HepG2 (cell line): ENCODE results near the gene KDM6B. TPM values are rescaled to one million over a fixed set of nuclear protein-coding genes. Genes with fewer than 3 reads are reported as not detected.

Source experiments
- BRCA1 ChIP-seq: sonication (generic); formaldehyde crosslinking; IDR thresholded peaks from 2 replicates; pipeline ENCODE4 v1.4.0; 2020; ENCODE audit warnings: missing genetic modification reagents
- CAMTA2 ChIP-seq: sonication (generic); formaldehyde crosslinking; IDR thresholded peaks from 2 replicates; pipeline ENCODE4 v1.4.0; 2020; ENCODE audit warnings: mild to moderate bottlenecking, missing genetic modification reagents, borderline replicate concordance
- CBFB ChIP-seq: sonication (generic); formaldehyde crosslinking; IDR thresholded peaks from 2 replicates; pipeline ENCODE4 v1.4.0; 2020; ENCODE audit warnings: missing genetic modification reagents
- ERF ChIP-seq: IDR thresholded peaks from 2 replicates; pipeline ENCODE4 v1.6.1; 2018; ENCODE audit warnings: missing biosample characterization, missing genetic modification reagents
- FOXK1 ChIP-seq: sonication (generic); formaldehyde crosslinking; IDR thresholded peaks from 2 replicates; pipeline ENCODE4 v1.4.0; 2020; ENCODE audit warnings: low read depth, missing genetic modification reagents, borderline replicate concordance
- HINFP ChIP-seq: sonication (generic); formaldehyde crosslinking; IDR thresholded peaks from 2 replicates; pipeline ENCODE4 v1.4.0; 2020; ENCODE audit warnings: low read depth, mild to moderate bottlenecking, missing genetic modification reagents
- HNRNPUL1 ChIP-seq: fragments of 200-400 bp; formaldehyde crosslinking; IDR thresholded peaks from 2 replicates; pipeline ENCODE4 v1.6.1; 2017; ENCODE audit warnings: low read depth, mild to moderate bottlenecking, low read length, moderate library complexity
- HOMEZ ChIP-seq: IDR thresholded peaks from 2 replicates; pipeline ENCODE4 v1.6.1; 2016; ENCODE audit warnings: low read depth
- KLF11 ChIP-seq: IDR thresholded peaks from 2 replicates; pipeline ENCODE4 v1.6.1; 2016; ENCODE audit warnings: missing compliant biosample characterization
- MEIS1 ChIP-seq: sonication (generic); formaldehyde crosslinking; IDR thresholded peaks from 2 replicates; pipeline ENCODE4 v1.9.0; 2021; ENCODE audit warnings: mild to moderate bottlenecking, missing genetic modification reagents, moderate library complexity, borderline replicate concordance
- NCOA1 ChIP-seq: sonication (generic); formaldehyde crosslinking; IDR thresholded peaks from 2 replicates; pipeline ENCODE4 v1.9.0; 2021; ENCODE audit warnings: missing genetic modification reagents
- SMAD1 ChIP-seq: sonication (generic); formaldehyde crosslinking; IDR thresholded peaks from 2 replicates; pipeline ENCODE4 v1.4.0; 2020; ENCODE audit warnings: missing genetic modification reagents, low read depth, mild to moderate bottlenecking, borderline replicate concordance
- STAG1 ChIP-seq: sonication (generic); formaldehyde crosslinking; IDR thresholded peaks from 2 replicates; pipeline ENCODE4 v1.4.0; 2020; ENCODE audit warnings: missing genetic modification reagents
- TFDP2 ChIP-seq: sonication (generic); formaldehyde crosslinking; IDR thresholded peaks from 2 replicates; pipeline ENCODE4 v1.4.0; 2020; ENCODE audit warnings: missing genetic modification reagents
- ZBED4 ChIP-seq: sonication (generic); formaldehyde crosslinking; IDR thresholded peaks from 2 replicates; pipeline ENCODE4 v1.4.0; 2020; ENCODE audit warnings: missing genetic modification reagents, borderline replicate concordance
- ZBTB46 ChIP-seq: sonication (generic); formaldehyde crosslinking; IDR thresholded peaks from 2 replicates; pipeline ENCODE4 v1.4.0; 2020; ENCODE audit warnings: mild to moderate bottlenecking, missing genetic modification reagents, borderline replicate concordance
- ZFP36L2 ChIP-seq: sonication (generic); formaldehyde crosslinking; IDR thresholded peaks from 2 replicates; pipeline ENCODE4 v1.4.0; 2020; ENCODE audit warnings: missing genetic modification reagents
- ZFP62 ChIP-seq: sonication (generic); formaldehyde crosslinking; IDR thresholded peaks from 2 replicates; pipeline ENCODE4 v1.4.0; 2020; ENCODE audit warnings: missing genetic modification reagents
- ZNF441 ChIP-seq: sonication (generic); formaldehyde crosslinking; IDR thresholded peaks from 2 replicates; pipeline ENCODE4 v1.7.0; 2021; ENCODE audit warnings: missing genetic modification reagents, borderline replicate concordance
- ZNF563 ChIP-seq: sonication (generic); formaldehyde crosslinking; IDR thresholded peaks from 2 replicates; pipeline ENCODE4 v1.8.0; 2022; ENCODE audit warnings: mild to moderate bottlenecking, moderate library complexity, missing genetic modification reagents
- polyA plus RNA-seq, 8 experiments: library from polyadenylated mRNA; depleted of rRNA in 3 of 8; stranded (reverse) in 7 of 8; unstranded in 1 of 8; fragments of >200 nt; fragmentation: Illumina TruSeq in 4 of 8; extraction: Trizol in 4 of 8; gene quantifications; 2 replicates each; pipeline versions ENCODE4 v1.2.1 to v1.2.3, GENCODE V29; 2011 to 2016; ENCODE audit warnings: low read depth in 4 of 8, missing spikeins in 1 of 8, mixed read lengths in 1 of 8; ENCODE audit not compliant: insufficient read depth in 1 of 8
- total RNA-seq, 5 experiments: library from RNA; depleted of rRNA; stranded (reverse); fragments of >200 nt; fragmentation: Illumina TruSeq; extraction: Trizol; gene quantifications; 2 replicates each; pipeline ENCODE4 v1.2.3, GENCODE V29; 2016; ENCODE audit warnings: low read depth in 1 of 5

KDM6B gene
- total and polyA plus RNA-seq, 2 of the 13 experiments (the other 11 are each of a cell fraction or from before 2014, with no cell fraction given): 1.3 to 2.1 TPM

- TF ChIP-seq STAG1 (CRISPR knock-in tag): no peak
- TF ChIP-seq HOMEZ (CRISPR knock-in tag): no peak
- TF ChIP-seq TFDP2 (CRISPR knock-in tag): no peak
- TF ChIP-seq ZNF441 (CRISPR knock-in tag): no peak
- TF ChIP-seq ZFP62 (CRISPR knock-in tag): no peak
- peak; percentile 38; the same call in 1 of the 2 replicates for TF ChIP-seq FOXK1 (CRISPR knock-in tag)
- no peak for TF ChIP-seq HINFP (CRISPR knock-in tag)
- no peak for TF ChIP-seq MEIS1 (CRISPR knock-in tag)
- peak; percentile 35; the same call in 1 of the 2 replicates for TF ChIP-seq ZNF563 (CRISPR knock-in tag)
- no peak for TF ChIP-seq CAMTA2 (CRISPR knock-in tag)
- TF ChIP-seq NCOA1 (CRISPR knock-in tag): no peak
- no peak for TF ChIP-seq ERF (CRISPR knock-in tag)
- TF ChIP-seq CBFB (CRISPR knock-in tag): no peak
- peak; percentile 70; the same call in 1 of the 2 replicates for TF ChIP-seq ZBED4 (CRISPR knock-in tag)
- TF ChIP-seq ZBTB46 (CRISPR knock-in tag): no peak
- TF ChIP-seq KLF11 (CRISPR knock-in tag): no peak
- no peak for TF ChIP-seq HNRNPUL1
- no peak for TF ChIP-seq SMAD1 (CRISPR knock-in tag)
- TF ChIP-seq ZFP36L2 (CRISPR knock-in tag): no peak
- TF ChIP-seq BRCA1: no peak
Measured at GRCh38 chr17:7844292-7845154, 10.5 kb downstream of the KDM6B start (continued).
